Body of pancreas (tissue), 4 donors: ENCODE measurements around the gene SYT10. TPM values are rescaled to one million over a fixed set of nuclear protein-coding genes. Genes with fewer than 3 reads are reported as not detected.

ENCODE experiments used
- ATAC-seq: fragments of 150-250 bp; one replicate; pipeline ENCODE4 v1.9.1; 2016
- DNase-seq, 4 donors: peaks; one replicate each; pipeline ENCODE4 v3.0.0-alpha.2; 2019
- H3K27ac ChIP-seq, 4 donors: fragments of 200-600 bp; sonication (generic); 1 replicate in 3 of 4; 2 replicates in 1 of 4; pipeline versions ENCODE4 v1.5.1 to v1.6.1; 2016 to 2019; ENCODE audit warnings: mild to moderate bottlenecking in 1 of 4, mixed read lengths in 1 of 4, moderate library complexity in 1 of 4
- H3K27me3 ChIP-seq, 2 donors: fragments of 200-600 bp; sonication (generic); one replicate each; pipeline ENCODE4 v1.6.0; 2016; ENCODE audit warnings: mild to moderate bottlenecking in 1 of 2
- H3K36me3 ChIP-seq, 2 donors: fragments of 200-600 bp; sonication (generic); replicated peaks in 1 of 2; 2 replicates each; pipeline ENCODE4 v1.5.1; 2016; ENCODE audit warnings: low read depth in 2 of 2; ENCODE audit not compliant: insufficient read depth in 1 of 2
- H3K4me1 ChIP-seq: fragments of 200-600 bp; sonication (generic); one replicate; pipeline ENCODE4 v1.6.0; 2016
- H3K4me3 ChIP-seq, 2 donors: fragments of 200-600 bp; sonication (generic); 1 replicate in 1 of 2; 2 replicates in 1 of 2; pipeline ENCODE4 v1.5.1; 2016 to 2019
- H3K9me3 ChIP-seq, 3 donors: fragments of 200-600 bp; sonication (generic); 1 replicate in 2 of 3; 2 replicates in 1 of 3; pipeline ENCODE4 v1.5.1; 2016
- POLR2A ChIP-seq, 3 donors: fragments of 450-650 bp; IDR thresholded peaks; one replicate each; pipeline ENCODE4 v1.6.1; 2016; ENCODE audit warnings: antibody characterized with exemption in 3 of 3, mild to moderate bottlenecking in 2 of 3
- WGBS, 2 donors: methylation state at CpG; one replicate each; pipeline ENCODE4 v1.1.5; 2017; 5-methylcytosine and 5-hydroxymethylcytosine counted together
- intact Hi-C: fragments of 100-400 bp; cut with DNase I; formaldehyde crosslinking; loops from one replicate; pipeline ENCODE4 v1.15.1; 2023
- total RNA-seq, 2 donors: library from RNA; depleted of rRNA; stranded (reverse); fragments of >200 nt; gene quantifications; one replicate each; pipeline ENCODE4 v1.1.0, GENCODE V29; 2016
- TF ChIP-seq, protein P1 (sequence below), 7 experiments: fragments of 450-650 bp in 4 of 7; fragments of 200-600 bp in 3 of 7; sonication (generic) in 3 of 7; IDR thresholded peaks; one replicate each; pipeline ENCODE4 v1.5.1; 2016 to 2019; ENCODE audit warnings: antibody characterized with exemption in 7 of 7

Gene SYT10
- total RNA-seq, 2 donors from 2014 or later, result not detected

DNA sequence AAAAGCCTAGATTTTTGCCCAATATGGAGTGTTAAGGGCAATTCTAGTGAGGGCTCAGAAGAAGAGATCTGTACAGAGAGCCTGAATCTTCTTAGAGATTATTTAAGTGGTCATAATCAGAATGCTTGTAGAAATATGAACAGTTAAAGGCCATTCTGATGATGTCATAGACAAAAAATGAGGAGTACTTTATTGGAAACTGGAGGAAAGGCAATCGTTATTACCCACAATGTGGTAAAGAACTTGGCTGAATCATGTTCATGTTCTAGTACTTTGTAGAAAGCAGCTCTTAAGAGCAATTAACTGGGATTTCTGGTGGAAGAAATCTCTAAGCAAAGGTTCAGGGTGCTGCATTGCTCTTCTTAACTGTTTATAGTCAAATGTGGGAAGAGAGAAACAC is 36.4 kb upstream of the SYT10 start:
- Histone ChIP-seq H3K9me3 (no peaks in the 10 kb centered on the region), H3K27ac (no peak overlapping the region), H3K27me3 (no peaks in the 10 kb centered on the region), H3K36me3 (no peaks in the 10 kb centered on the region), H3K4me1 (no peaks in the 10 kb centered on the region), H3K4me3 (no peak overlapping the region)
- TF ChIP-seq, protein P1, sequence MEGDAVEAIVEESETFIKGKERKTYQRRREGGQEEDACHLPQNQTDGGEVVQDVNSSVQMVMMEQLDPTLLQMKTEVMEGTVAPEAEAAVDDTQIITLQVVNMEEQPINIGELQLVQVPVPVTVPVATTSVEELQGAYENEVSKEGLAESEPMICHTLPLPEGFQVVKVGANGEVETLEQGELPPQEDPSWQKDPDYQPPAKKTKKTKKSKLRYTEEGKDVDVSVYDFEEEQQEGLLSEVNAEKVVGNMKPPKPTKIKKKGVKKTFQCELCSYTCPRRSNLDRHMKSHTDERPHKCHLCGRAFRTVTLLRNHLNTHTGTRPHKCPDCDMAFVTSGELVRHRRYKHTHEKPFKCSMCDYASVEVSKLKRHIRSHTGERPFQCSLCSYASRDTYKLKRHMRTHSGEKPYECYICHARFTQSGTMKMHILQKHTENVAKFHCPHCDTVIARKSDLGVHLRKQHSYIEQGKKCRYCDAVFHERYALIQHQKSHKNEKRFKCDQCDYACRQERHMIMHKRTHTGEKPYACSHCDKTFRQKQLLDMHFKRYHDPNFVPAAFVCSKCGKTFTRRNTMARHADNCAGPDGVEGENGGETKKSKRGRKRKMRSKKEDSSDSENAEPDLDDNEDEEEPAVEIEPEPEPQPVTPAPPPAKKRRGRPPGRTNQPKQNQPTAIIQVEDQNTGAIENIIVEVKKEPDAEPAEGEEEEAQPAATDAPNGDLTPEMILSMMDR (IDR thresholded peaks at IDR 0.05), result no peak
- DNase-seq (no peak), ATAC-seq (no peak)
- WGBS, 2 donors, result 44 to 50% methylated on average over 1 of the region's 1 CpG
- intact Hi-C loops, result no loop called here

DNA sequence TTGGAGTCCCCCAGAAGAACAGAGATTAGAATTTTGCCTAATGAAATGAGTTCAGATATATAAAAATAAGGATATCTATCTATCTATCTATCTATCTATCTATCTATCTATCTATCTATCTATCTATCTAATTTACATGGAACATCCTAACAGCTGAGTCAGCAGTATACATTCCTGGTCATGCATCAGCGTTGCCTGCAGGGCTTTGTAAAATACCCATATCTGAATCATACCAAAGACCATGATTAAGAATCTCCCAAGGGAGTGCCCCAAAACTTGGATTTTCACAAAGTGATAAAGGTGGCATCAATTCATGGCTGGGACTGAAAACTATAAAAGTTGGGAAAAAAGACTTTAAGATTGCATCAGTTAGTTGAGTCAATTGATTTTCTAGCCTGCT is 32.7 kb upstream of the SYT10 start:
- H3K27ac ChIP-seq, result no peak overlapping the region
- H3K9me3 ChIP-seq, result no peaks in the 10 kb centered on the region
- no peaks in the 10 kb centered on the region for H3K4me1 ChIP-seq
- WGBS, 2 donors, result 69 to 84% methylated on average over 1 of the region's 1 CpG
- no peak overlapping the region for H3K4me3 ChIP-seq
- intact Hi-C loops, result no loop called here
- no peaks in the 10 kb centered on the region for H3K27me3 ChIP-seq
- DNase-seq, result no peak
- ATAC-seq, result no peak
- TF ChIP-seq POLR2A (IDR thresholded peaks at IDR 0.05), result no peak
- H3K36me3 ChIP-seq, result no peaks in the 10 kb centered on the region

- no peaks in the 10 kb centered on the region for H3K9me3 ChIP-seq
- no peak for ATAC-seq
- H3K36me3 ChIP-seq, result no peaks in the 10 kb centered on the region
- H3K4me3 ChIP-seq, result no peak overlapping the region
- DNase-seq, result no peak
- intact Hi-C loops, result no loop called here
- WGBS, 2 donors, result 86 to 94% methylated on average over 1 of the region's 1 CpG
- no peak overlapping the region for H3K27ac ChIP-seq
- no peaks in the 10 kb centered on the region for H3K4me1 ChIP-seq
- H3K27me3 ChIP-seq, result no peaks in the 10 kb centered on the region
- TF ChIP-seq POLR2A (IDR thresholded peaks at IDR 0.05), result no peak
- TF ChIP-seq, protein P1 (IDR thresholded peaks at IDR 0.05), result no peak
These were observed 15.5 kb upstream of the SYT10 start for GRCh38 chr12:33455096-33455495.

- Histone ChIP-seq H3K36me3 (no peaks in the 10 kb centered on the region), H3K4me1 (no peaks in the 10 kb centered on the region), H3K27ac (no peak overlapping the region), H3K4me3 (no peak overlapping the region), H3K9me3 (no peaks in the 10 kb centered on the region), H3K27me3 (no peaks in the 10 kb centered on the region)
- TF ChIP-seq, protein P1 (IDR thresholded peaks at IDR 0.05), result no peak
- TF ChIP-seq POLR2A (IDR thresholded peaks at IDR 0.05), result no peak
- DNase-seq (no peak), ATAC-seq (no peak)
- 62 to 66% methylated on average over 3 of the region's 3 CpGs for WGBS, 2 donors
- intact Hi-C loops, result no loop called here
These were observed 10.9 kb upstream of the SYT10 start for GRCh38 chr12:33450480-33450879.

GRCh38 chr12:33440477-33440876 is 858 bp upstream of the SYT10 start:
- TF ChIP-seq, protein P1 (IDR thresholded peaks at IDR 0.05), result no peak
- TF ChIP-seq POLR2A (IDR thresholded peaks at IDR 0.05), result no peak
- H3K4me3 ChIP-seq, result no peak overlapping the region

More at GRCh38 chr12:33440477-33440876, 858 bp upstream of the SYT10 start:
- Histone ChIP-seq H3K27ac (no peak overlapping the region), H3K36me3 (no peaks in the 10 kb centered on the region), H3K4me1 (peaks cover 12% of the 10 kb centered on the region), H3K9me3 (no peaks in the 10 kb centered on the region), H3K27me3 (no peaks in the 10 kb centered on the region)
- 84 to 86% methylated on average over 9 of the region's 9 CpGs for WGBS, 2 donors
- intact Hi-C loops, result no loop called here
- ATAC-seq, result no peak
- DNase-seq, result no peak
